ENCODE measurements around the gene SALL1. TPM values are rescaled to one million over a fixed set of nuclear protein-coding genes. Genes with fewer than 3 reads are reported as not detected.

Gene SALL1
- total and polyA plus RNA-seq, 2 of the 13 experiments (the other 11 are each of a cell fraction or from before 2014, with no cell fraction given), result 6.6 to 12.3 TPM

- BruUV-seq (replicated peaks), result TSS peak; percentile 41
Measured at GRCh38 chr16:51153577-51154031, 2.5 kb upstream of the SALL1 start.

More at GRCh38 chr16:51153577-51154031, 2.5 kb upstream of the SALL1 start:
- Histone ChIP-seq H3K36me3 (replicated peaks in 1 of 2; ENCODE audit: control insufficient read depth in 1 of 2, insufficient read depth in 2 of 2, low read length in 2 of 2) (no peaks in the 10 kb centered on the region), H3K27ac (ENCODE audit: extremely low read length, insufficient read depth, low read length) (no peak overlapping the region), H3K9ac (ENCODE audit: insufficient read depth, low read depth, low read length) (no peak overlapping the region), H2AFZ (ENCODE audit: low read length) (no peak overlapping the region), H3K27me3 (ENCODE audit: control insufficient read depth in 1 of 2, insufficient read depth in 2 of 2, low read length in 2 of 2) (peaks cover 6 to 32% of the 10 kb centered on the region in 2 experiments), H3K4me3 (replicated peaks in 1 of 3; ENCODE audit: insufficient read depth in 1 of 3, low read depth in 2 of 3, low read length in 3 of 3) (no peak overlapping the region), H4K20me1 (ENCODE audit: insufficient read depth, low read length) (no peaks in the 10 kb centered on the region), H3K79me2 (ENCODE audit: insufficient read depth, low read length) (peaks cover 19% of the 10 kb centered on the region), H3K4me2 (ENCODE audit: low read depth, low read length) (peak overlapping the region; percentile 90; the same call in 1 of the 2 replicates), H3K9me3 (ENCODE audit: low read length) (no peaks in the 10 kb centered on the region), H3K4me1 (ENCODE audit: insufficient read depth, low read length) (peaks cover 48% of the 10 kb centered on the region)
- DNase-seq (ENCODE audit: low spot score) (no peak), FAIRE-seq (no peak), ATAC-seq (no peak)
- TF ChIP-seq ZNF343 (CRISPR knock-in tag; IDR thresholded peaks at IDR 0.05) (no peak), ZNF550 (CRISPR knock-in tag; IDR thresholded peaks at IDR 0.05; ENCODE audit: borderline replicate concordance) (no peak), ADNP (CRISPR knock-in tag; IDR thresholded peaks at IDR 0.05) (no peak), PRPF4 (IDR thresholded peaks at IDR 0.05; ENCODE audit: low read depth, low read length, poor library complexity, severe bottlenecking) (peak; percentile 15), ZNF564 (CRISPR knock-in tag; IDR thresholded peaks at IDR 0.05) (no peak), AGO1 (IDR thresholded peaks at IDR 0.05; ENCODE audit: low read depth, low read length, poor library complexity, severe bottlenecking) (peak; percentile 44), PHF20 (CRISPR knock-in tag; IDR thresholded peaks at IDR 0.05) (no peak), ZHX1 (CRISPR knock-in tag; IDR thresholded peaks at IDR 0.05; ENCODE audit: low read depth) (no peak), IRF9 (CRISPR knock-in tag; IDR thresholded peaks at IDR 0.05; ENCODE audit: borderline replicate concordance) (no peak), ZNF33B (CRISPR knock-in tag; IDR thresholded peaks at IDR 0.05) (no peak), AGO2 (optimal IDR thresholded peaks at IDR 0.05; ENCODE audit: low read depth, low read length) (peak; percentile 28), ZNF12 (CRISPR knock-in tag; IDR thresholded peaks at IDR 0.05) (no peak), CREM (IDR thresholded peaks at IDR 0.05) (no peak), CREM (CRISPR knock-in tag; IDR thresholded peaks at IDR 0.05) (no peak), ZFYVE20 (CRISPR knock-in tag; IDR thresholded peaks at IDR 0.05; ENCODE audit: borderline replicate concordance, low read depth) (no peak), ATF1 (CRISPR knock-in tag; IDR thresholded peaks at IDR 0.05) (no peak), RXRA (CRISPR knock-in tag; IDR thresholded peaks at IDR 0.05) (no peak), CEBPG (CRISPR knock-in tag; IDR thresholded peaks at IDR 0.05) (no peak), ZBTB33 (CRISPR knock-in tag; IDR thresholded peaks at IDR 0.05) (peak; percentile 21), HNRNPL (IDR thresholded peaks at IDR 0.05; ENCODE audit: low read depth, low read length) (0 out of 2 replicates have a peak, but pooled peaks have one; percentile 44)
- in situ Hi-C loops (cut with HindIII; ENCODE audit: extremely low pct_ligation_motif_present, low pct_unique_long_range_greater_than_20kb), result loop anchor here (5.0 kb wide), 1 partner anchor 609 kb away; no protein-coding TSS in a partner anchor
- intact Hi-C loops (cut with micrococcal nuclease; ENCODE audit: unreplicated experiment), result loop anchor here (2.0 to 5.0 kb wide), 2 partner anchors 291 to 609 kb away; no protein-coding TSS in a partner anchor
- ChIA-PET POLR2A (no interaction called here), CTCF (ENCODE audit: low intra/inter-chr PET ratio, low total read pairs) (no interaction called here)
- 97% methylated on average over 32 of the region's 32 CpGs for WGBS (ENCODE audit: low lambda C conversion rate)

Measured in HepG2 (cell line).